HepG2 (cell line): ENCODE results near the gene SLC25A25. TPM values are rescaled to one million over a fixed set of nuclear protein-coding genes. Genes with fewer than 3 reads are reported as not detected.

ENCODE experiments used
- ATAC-seq: fragments of 200-7000 bp; cut with Tn5 transposase; 3 replicates; pipeline ENCODE4 v1.9.1; 2020; ENCODE audit warnings: mild to moderate bottlenecking, moderate library complexity
- BruUV-seq: library from RNA; stranded (reverse); fragments of 400-500 nt; replicated peaks from 2 replicates; lab custom pipeline; 2021; lab: Mats Ljungman, UMichigan
- CTCF ChIA-PET: fragments of 300-600 bp; formaldehyde crosslinking; extraction: SDS; loops from one replicate; lab custom pipeline; 2021; ENCODE audit warnings: low total read pairs, inconsistent platforms, low intra/inter-chr PET ratio; lab: Yijun Ruan, JAX
- POLR2A ChIA-PET: fragments of 350-600 bp; sonication (Branson Sonifier 250); formaldehyde crosslinking; loops from one replicate; lab custom pipeline; 2020; ENCODE audit warnings: antibody characterized with exemption, inconsistent platforms; lab: Yijun Ruan, JAX
- DNase-seq: peaks from one replicate; pipeline ENCODE4 v3.0.0-alpha.2; 2015; ENCODE audit warnings: low spot score
- FAIRE-seq: peaks from 3 replicates; lab custom pipeline; 2011; peaks lifted over from hg19 to GRCh38; lab: Jason Lieb, UNC
- H2AFZ ChIP-seq: one replicate; pipeline ENCODE4 v1.6.1; 2011; ENCODE audit warnings: low read length, inconsistent platforms
- H3K27ac ChIP-seq: fragments of 300-600 bp; 3 replicates; pipeline ENCODE4 v1.8.0; 2011; ENCODE audit warnings: mixed run types, mild to moderate bottlenecking, mixed read lengths, low read length, inconsistent platforms; ENCODE audit not compliant: insufficient read depth; ENCODE audit errors: extremely low read length
- H3K27me3 ChIP-seq, 2 experiments: fragments of 200-600 bp in 1 of 2; 2 replicates in 1 of 2; 3 replicates in 1 of 2; pipeline versions ENCODE4 v1.6.0 to v1.8.0; 2011; ENCODE audit warnings: low read length in 2 of 2, mild to moderate bottlenecking in 2 of 2, moderate library complexity in 2 of 2, inconsistent platforms in 1 of 2; ENCODE audit not compliant: insufficient read depth in 2 of 2, control insufficient read depth in 1 of 2
- H3K36me3 ChIP-seq, 2 experiments: fragments of 200-600 bp in 1 of 2; replicated peaks in 1 of 2; 2 replicates in 1 of 2; 3 replicates in 1 of 2; pipeline versions ENCODE4 v1.5.1 to v1.8.0; 2011; ENCODE audit warnings: low read length in 2 of 2, inconsistent platforms in 1 of 2; ENCODE audit not compliant: insufficient read depth in 2 of 2, control insufficient read depth in 1 of 2
- H3K4me1 ChIP-seq: 2 replicates; pipeline ENCODE4 v1.5.1; 2012; ENCODE audit warnings: low read length, inconsistent platforms; ENCODE audit not compliant: insufficient read depth
- H3K4me2 ChIP-seq: 2 replicates; pipeline ENCODE4 v1.6.0; 2011; ENCODE audit warnings: low read depth, low read length, inconsistent platforms
- H3K4me3 ChIP-seq, 3 experiments: fragments of 200-600 bp in 1 of 3; sonication (generic), shearing (Covaris generic) in 1 of 3; replicated peaks in 1 of 3; 2 replicates each; pipeline ENCODE4 v1.5.1; 2011 to 2016; ENCODE audit warnings: low read length in 3 of 3, inconsistent platforms in 2 of 3, low read depth in 2 of 3, mild to moderate bottlenecking in 2 of 3, control low read depth in 1 of 3, mixed read lengths in 1 of 3; ENCODE audit not compliant: insufficient read depth in 1 of 3
- H3K79me2 ChIP-seq: one replicate; pipeline ENCODE4 v1.6.1; 2011; ENCODE audit warnings: low read length, inconsistent platforms; ENCODE audit not compliant: insufficient read depth
- H3K9ac ChIP-seq: 2 replicates; pipeline ENCODE4 v1.6.0; 2011; ENCODE audit warnings: mild to moderate bottlenecking, low read depth, low read length, inconsistent platforms; ENCODE audit not compliant: insufficient read depth
- H3K9me3 ChIP-seq: 2 replicates; pipeline ENCODE4 v1.5.1; 2012; ENCODE audit warnings: mild to moderate bottlenecking, low read length
- H4K20me1 ChIP-seq: 2 replicates; pipeline ENCODE4 v1.6.0; 2011; ENCODE audit warnings: inconsistent platforms, mild to moderate bottlenecking, low read length, moderate library complexity; ENCODE audit not compliant: insufficient read depth
- ADNP ChIP-seq: sonication (generic); formaldehyde crosslinking; IDR thresholded peaks from 2 replicates; pipeline ENCODE4 v1.4.0; 2020; ENCODE audit warnings: missing genetic modification reagents
- BRD4 ChIP-seq: sonication (generic); formaldehyde crosslinking; IDR thresholded peaks from 2 replicates; pipeline ENCODE4 v1.4.0; 2020; ENCODE audit warnings: missing genetic modification reagents
- CHD4 ChIP-seq: fragments of 200-600 bp; sonication (generic); IDR thresholded peaks from 2 replicates; pipeline ENCODE4 v1.7.0; 2017; ENCODE audit warnings: mild to moderate bottlenecking, low read length, borderline replicate concordance
- ELF3 ChIP-seq: IDR thresholded peaks from 2 replicates; pipeline ENCODE4 v1.6.1; 2016; ENCODE audit warnings: missing genetic modification reagents, missing compliant biosample characterization
- FOXJ3 ChIP-seq: sonication (generic); formaldehyde crosslinking; IDR thresholded peaks from 2 replicates; pipeline ENCODE4 v1.4.0; 2020; ENCODE audit warnings: missing genetic modification reagents, mild to moderate bottlenecking, borderline replicate concordance
- GABPA ChIP-seq, 2 experiments: IDR thresholded peaks; 2 replicates each; pipeline ENCODE4 v1.6.1; 2011 to 2016; ENCODE audit warnings: low read depth in 2 of 2, low read length in 1 of 2, missing biosample characterization in 1 of 2, missing genetic modification characterization in 1 of 2
- GABPB1 ChIP-seq: IDR thresholded peaks from 2 replicates; pipeline ENCODE4 v1.6.1; 2016; ENCODE audit warnings: mild to moderate bottlenecking, missing genetic modification reagents, moderate library complexity, missing compliant biosample characterization
- HMGXB4 ChIP-seq, 2 experiments: sonication (generic) in 1 of 2; formaldehyde crosslinking in 1 of 2; IDR thresholded peaks; 2 replicates each; pipeline versions ENCODE4 v1.4.0 to v1.6.1; 2018 to 2020; ENCODE audit warnings: missing genetic modification reagents in 2 of 2, borderline replicate concordance in 1 of 2, low read depth in 1 of 2, mild to moderate bottlenecking in 1 of 2, missing biosample characterization in 1 of 2
- HOXA3 ChIP-seq: sonication (generic); formaldehyde crosslinking; IDR thresholded peaks from 2 replicates; pipeline ENCODE4 v1.5.0; 2020; ENCODE audit warnings: missing genetic modification reagents
- IRX3 ChIP-seq: sonication (generic); formaldehyde crosslinking; IDR thresholded peaks from 2 replicates; pipeline ENCODE4 v1.8.1; 2023; ENCODE audit warnings: mild to moderate bottlenecking, low read depth, missing genetic modification reagents, borderline replicate concordance
- MED1 ChIP-seq: sonication (generic); formaldehyde crosslinking; IDR thresholded peaks from 2 replicates; pipeline ENCODE4 v1.4.0; 2020; ENCODE audit warnings: missing genetic modification reagents
- NKX3-1 ChIP-seq: sonication (generic); formaldehyde crosslinking; IDR thresholded peaks from 2 replicates; pipeline ENCODE4 v1.5.0; 2020; ENCODE audit warnings: missing genetic modification reagents
- POLR2AphosphoS2 ChIP-seq: IDR thresholded peaks from 2 replicates; pipeline ENCODE4 v1.6.1; 2011; ENCODE audit warnings: low read depth, low read length, improper control_type of control experiment
- SMAD3 ChIP-seq: sonication (generic); formaldehyde crosslinking; IDR thresholded peaks from 2 replicates; pipeline ENCODE4 v1.4.0; 2020; ENCODE audit warnings: missing genetic modification reagents
- SOX5 ChIP-seq: IDR thresholded peaks from 2 replicates; pipeline ENCODE4 v1.6.1; 2016; ENCODE audit warnings: borderline replicate concordance
- SRSF9 ChIP-seq: fragments of 200-400 bp; formaldehyde crosslinking; IDR thresholded peaks from 2 replicates; pipeline ENCODE4 v1.6.1; 2018; ENCODE audit warnings: borderline replicate concordance, mild to moderate bottlenecking, low read depth, low read length; ENCODE audit not compliant: insufficient read depth, poor library complexity, severe bottlenecking
- ZNF121 ChIP-seq: sonication (generic); formaldehyde crosslinking; IDR thresholded peaks from 2 replicates; pipeline ENCODE4 v1.5.0; 2020; ENCODE audit warnings: mild to moderate bottlenecking, missing genetic modification reagents
- ZNF225 ChIP-seq: sonication (generic); formaldehyde crosslinking; IDR thresholded peaks from 2 replicates; pipeline ENCODE4 v1.4.0; 2020; ENCODE audit warnings: mild to moderate bottlenecking, missing genetic modification reagents
- ZNF451 ChIP-seq: sonication (generic); formaldehyde crosslinking; IDR thresholded peaks from 2 replicates; pipeline ENCODE4 v1.5.0; 2020; ENCODE audit warnings: mild to moderate bottlenecking, missing genetic modification reagents
- ZNF563 ChIP-seq: sonication (generic); formaldehyde crosslinking; IDR thresholded peaks from 2 replicates; pipeline ENCODE4 v1.8.0; 2022; ENCODE audit warnings: mild to moderate bottlenecking, moderate library complexity, missing genetic modification reagents
- ZNF709 ChIP-seq: sonication (generic); formaldehyde crosslinking; IDR thresholded peaks from 2 replicates; pipeline ENCODE4 v1.5.0; 2020; ENCODE audit warnings: mild to moderate bottlenecking, missing genetic modification reagents
- ZNF761 ChIP-seq: sonication (generic); formaldehyde crosslinking; conservative IDR thresholded peaks from 2 replicates; pipeline ENCODE4 v1.4.0; 2020; ENCODE audit warnings: mild to moderate bottlenecking, missing genetic modification reagents
- ZNF782 ChIP-seq: sonication (generic); formaldehyde crosslinking; IDR thresholded peaks from 2 replicates; pipeline ENCODE4 v1.4.0; 2020; ENCODE audit warnings: missing genetic modification reagents, mild to moderate bottlenecking, borderline replicate concordance
- WGBS: methylation state at CpG from one replicate; pipeline ENCODE4 v1.1.6; 2017; ENCODE audit warnings: low lambda C conversion rate; 5-methylcytosine and 5-hydroxymethylcytosine counted together
- in situ Hi-C: cut with HindIII; loops from 2 replicates; pipeline ENCODE4 v1.10.0; 2017; ENCODE audit warnings: low pct_unique_long_range_greater_than_20kb; ENCODE audit not compliant: extremely low pct_ligation_motif_present
- intact Hi-C: fragments of 100-400 bp; cut with micrococcal nuclease; formaldehyde crosslinking; loops from one replicate; pipeline ENCODE4 v1.10.0; 2022; ENCODE audit not compliant: unreplicated experiment
- polyA plus RNA-seq, 8 experiments: library from polyadenylated mRNA; depleted of rRNA in 3 of 8; stranded (reverse) in 7 of 8; unstranded in 1 of 8; fragments of >200 nt; fragmentation: Illumina TruSeq in 4 of 8; extraction: Trizol in 4 of 8; gene quantifications; 2 replicates each; pipeline versions ENCODE4 v1.2.1 to v1.2.3, GENCODE V29; 2011 to 2016; ENCODE audit warnings: low read depth in 4 of 8, missing spikeins in 1 of 8, mixed read lengths in 1 of 8; ENCODE audit not compliant: insufficient read depth in 1 of 8
- total RNA-seq, 5 experiments: library from RNA; depleted of rRNA; stranded (reverse); fragments of >200 nt; fragmentation: Illumina TruSeq; extraction: Trizol; gene quantifications; 2 replicates each; pipeline ENCODE4 v1.2.3, GENCODE V29; 2016; ENCODE audit warnings: low read depth in 1 of 5

Gene SLC25A25
- total and polyA plus RNA-seq, 2 of the 13 experiments (the other 11 are each of a cell fraction or from before 2014, with no cell fraction given), result 10.5 to 24.8 TPM

- no peak overlapping the region for H3K4me3 ChIP-seq
- intact Hi-C loops, result loop anchor here (1.0 to 10.0 kb wide), 2 partner anchors 11 to 172 kb away; partner anchors contain the start of gene PTGES2
- H2AFZ ChIP-seq, result no peak overlapping the region
- no peaks in the 10 kb centered on the region for H3K79me2 ChIP-seq
- in situ Hi-C loops, result no loop called here
- peak overlapping the region; percentile 88 for H3K27ac ChIP-seq
- ChIA-PET CTCF (interaction anchor here (1.0 to 1.8 kb wide), 3 partner anchors 17 to 28 kb away, joined by 4 to 5 read pairs (median 4); no protein-coding TSS in a partner anchor), POLR2A (interaction anchor here (0.7 to 4.8 kb wide), 4 partner anchors 9 to 18 kb away, joined by 3 to 40 read pairs (median 4); no protein-coding TSS in a partner anchor)
- DNase-seq (no peak), ATAC-seq (no peak), FAIRE-seq (no peak)
- H3K4me2 ChIP-seq, result no peak overlapping the region
- no peak overlapping the region; the same call in 1 of the 2 replicates for H3K9ac ChIP-seq
- H3K27me3 ChIP-seq, result no peaks in the 10 kb centered on the region
- peaks cover 0 to 9% of the 10 kb centered on the region in 2 experiments; a peak in 2 of 5 replicates for H3K36me3 ChIP-seq
- H4K20me1 ChIP-seq, result no peaks in the 10 kb centered on the region
- 78% methylated on average over 14 of the region's 16 CpGs for WGBS
- no TSS peak for BruUV-seq
- H3K9me3 ChIP-seq, result no peaks in the 10 kb centered on the region
- H3K4me1 ChIP-seq, result peaks cover 61% of the 10 kb centered on the region
- TF ChIP-seq ZNF782 (CRISPR knock-in tag) (no peak), SRSF9 (no peak), HOXA3 (0 out of 2 replicates have a peak, but pooled peaks have one; percentile 23), SOX5 (CRISPR knock-in tag) (no peak), ZNF225 (CRISPR knock-in tag) (no peak), ZNF563 (CRISPR knock-in tag) (no peak), IRX3 (CRISPR knock-in tag) (no peak), ADNP (CRISPR knock-in tag) (0 out of 2 replicates have a peak, but pooled peaks have one; percentile 36), ZNF761 (CRISPR knock-in tag) (no peak), CHD4 (0 out of 2 replicates have a peak, but pooled peaks have one; percentile 5), ZNF709 (peak; percentile 24; the same call in 1 of the 2 replicates), POLR2AphosphoS2 (no peak), NKX3-1 (CRISPR knock-in tag) (no peak), ZNF121 (CRISPR knock-in tag) (peak; percentile 98), GABPA (IDR thresholded peaks at IDR 0.05; ENCODE audit: low read depth, low read length) (no peak), GABPA (CRISPR knock-in tag; IDR thresholded peaks at IDR 0.05; ENCODE audit: low read depth) (no peak), ELF3 (0 out of 2 replicates have a peak, but pooled peaks have one; percentile 21), GABPB1 (no peak), FOXJ3 (CRISPR knock-in tag) (no peak), HMGXB4 (CRISPR knock-in tag; IDR thresholded peaks at IDR 0.05; ENCODE audit: borderline replicate concordance in 1 of 2, low read depth in 1 of 2) (0 out of 4 replicates have a peak, but pooled peaks of 1 of the 2 experiments have one; percentile 26), ZNF451 (CRISPR knock-in tag) (no peak), SMAD3 (CRISPR knock-in tag) (no peak), BRD4 (CRISPR knock-in tag) (no peak), MED1 (CRISPR knock-in tag) (0 out of 2 replicates have a peak, but pooled peaks have one; percentile 20)
Measured at GRCh38 chr9:128116104-128117083, 48.4 kb downstream of the SLC25A25 start.
